H1 (cell line): ENCODE data around the gene TFF1. TPM values are rescaled to one million over a fixed set of nuclear protein-coding genes. Genes with fewer than 3 reads are reported as not detected.

Experiments
- CHD1 ChIP-seq: IDR thresholded peaks from 2 replicates; pipeline ENCODE4 v1.6.1; 2012; ENCODE audit warnings: low read depth, low read length, improper control_type of control experiment
- CREB1 ChIP-seq: IDR thresholded peaks from 2 replicates; pipeline ENCODE4 v1.6.1; 2012; ENCODE audit warnings: inconsistent platforms
- FOSL1 ChIP-seq: IDR thresholded peaks from 2 replicates; pipeline ENCODE4 v1.6.1; 2011; ENCODE audit warnings: mild to moderate bottlenecking, low read depth, low read length, moderate library complexity; ENCODE audit not compliant: insufficient read depth
- GABPA ChIP-seq: IDR thresholded peaks from 2 replicates; pipeline ENCODE4 v1.6.1; 2011; ENCODE audit warnings: mild to moderate bottlenecking, low read length, moderate library complexity, borderline replicate concordance; ENCODE audit not compliant: insufficient read depth
- KDM5A ChIP-seq: fragments of 200-600 bp; IDR thresholded peaks from 2 replicates; pipeline ENCODE4 v1.7.1; 2012; ENCODE audit warnings: mild to moderate bottlenecking, low read length, inconsistent platforms, mixed read lengths
- RNF2 ChIP-seq: fragments of 200-900, 300-1000 bp; sonication (generic); IDR thresholded peaks from 2 replicates; pipeline ENCODE4 v1.7.1; 2016; ENCODE audit warnings: borderline replicate concordance, low read depth, mild to moderate bottlenecking, antibody characterized with exemption, low read length; ENCODE audit not compliant: poor library complexity, severe bottlenecking; ENCODE audit errors: missing control alignments
- SP1 ChIP-seq: IDR thresholded peaks from 2 replicates; pipeline ENCODE4 v1.6.1; 2011; ENCODE audit warnings: low read depth, low read length
- polyA plus RNA-seq, 7 experiments: library from polyadenylated mRNA; depleted of rRNA in 3 of 7; stranded (reverse) in 5 of 7; unstranded in 2 of 7; fragments of >200 nt in 5 of 7; fragments of 200-250 nt in 2 of 7; gene quantifications; 1 replicate in 5 of 7; 2 replicates in 1 of 7; 4 replicates in 1 of 7; pipeline versions ENCODE4 v1.2.1 to v1.2.3, GENCODE V29; 2011 to 2013; ENCODE audit warnings: missing spikeins in 2 of 7, mixed read lengths in 2 of 7
- total RNA-seq: library from RNA; stranded (reverse); fragmentation: NEBNext Ultra II Directional; extraction: Animal tissue kit (Norgen Biotek cat#: 25700); gene quantifications from 2 replicates; pipeline ENCODE4 v1.2.1, GENCODE V29; 2021

Gene TFF1
- total and polyA plus RNA-seq, 2 of the 8 experiments (the other 6 are each of a cell fraction or from before 2014, with no cell fraction given) = not detected

DNA sequence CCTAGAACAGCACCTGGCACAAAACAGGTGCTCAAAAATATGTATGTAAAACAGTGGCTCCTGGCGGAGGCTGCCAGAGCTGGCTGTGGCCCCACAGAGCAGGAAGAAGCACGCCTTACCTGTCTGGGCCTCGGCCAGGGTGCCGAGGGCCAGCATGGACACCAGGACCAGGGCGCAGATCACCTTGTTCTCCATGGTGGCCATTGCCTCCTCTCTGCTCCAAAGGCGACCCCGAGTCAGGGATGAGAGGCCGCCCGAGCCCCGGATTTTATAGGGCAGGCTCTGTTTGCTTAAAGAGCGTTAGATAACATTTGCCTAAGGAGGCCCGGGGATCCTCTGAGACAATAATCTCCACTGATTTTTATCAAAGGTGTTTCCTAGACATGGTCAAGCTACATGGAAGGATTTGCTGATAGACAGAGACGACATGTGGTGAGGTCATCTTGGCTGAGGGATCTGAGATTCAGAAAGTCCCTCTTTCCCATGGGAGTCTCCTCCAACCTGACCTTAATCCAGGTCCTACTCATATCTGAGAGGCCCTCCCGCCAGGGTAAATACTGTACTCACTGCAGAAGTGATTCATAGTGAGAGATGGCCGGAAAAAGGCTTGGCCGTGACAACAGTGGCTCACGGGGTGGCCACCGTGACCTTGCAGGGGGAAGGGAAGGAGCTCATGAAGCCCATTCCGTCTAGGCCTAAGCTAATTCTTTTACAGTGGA is at the start of gene TFF1 (continued):
- no peak for TF ChIP-seq RNF2
- TF ChIP-seq SP1 = no peak
- no peak for TF ChIP-seq FOSL1
- no peak for TF ChIP-seq CREB1
- no peak for TF ChIP-seq CHD1
- TF ChIP-seq KDM5A = no peak
- no peak for TF ChIP-seq GABPA
